ENCODE results near the gene RAB29.

The RAB29 gene

DNA sequence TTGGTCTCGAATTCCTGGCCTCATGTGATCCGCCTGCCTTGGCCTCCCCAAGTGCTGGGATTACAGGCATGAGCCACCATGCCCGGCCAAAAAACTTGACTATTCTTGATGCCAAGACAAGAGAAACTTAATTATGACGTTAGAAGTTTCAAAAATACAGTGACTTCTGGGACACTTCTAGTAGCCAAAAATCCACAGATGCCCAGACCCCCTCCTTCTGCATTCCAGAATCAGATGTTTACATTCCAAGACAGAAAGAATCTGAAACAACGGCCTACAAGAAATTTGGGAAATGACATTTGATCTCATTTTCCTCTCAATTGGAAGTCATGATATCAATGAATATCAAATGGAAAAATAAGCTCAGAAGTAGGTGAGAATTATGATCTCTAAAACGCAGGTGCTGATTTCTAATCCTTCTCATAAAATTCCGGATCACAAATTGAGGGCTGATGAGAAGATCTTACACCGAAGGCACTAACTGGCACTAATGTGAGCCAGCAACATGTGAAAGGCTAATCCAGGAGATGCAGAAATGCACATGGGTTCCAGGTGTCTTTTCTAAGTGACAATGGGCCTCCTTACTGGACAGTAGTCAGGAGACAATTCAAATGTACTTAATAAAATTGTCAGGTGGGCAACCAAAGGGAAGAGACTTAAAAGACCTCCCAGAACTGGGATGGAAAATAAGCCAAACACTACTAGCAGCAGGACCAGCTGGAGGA is 5.5 kb downstream of the RAB29 start:
- DNase-seq (ENCODE audit: low read depth, low spot score): no peak
- H3K4me3 ChIP-seq (ENCODE audit: low read length): no peak overlapping the region

DNA sequence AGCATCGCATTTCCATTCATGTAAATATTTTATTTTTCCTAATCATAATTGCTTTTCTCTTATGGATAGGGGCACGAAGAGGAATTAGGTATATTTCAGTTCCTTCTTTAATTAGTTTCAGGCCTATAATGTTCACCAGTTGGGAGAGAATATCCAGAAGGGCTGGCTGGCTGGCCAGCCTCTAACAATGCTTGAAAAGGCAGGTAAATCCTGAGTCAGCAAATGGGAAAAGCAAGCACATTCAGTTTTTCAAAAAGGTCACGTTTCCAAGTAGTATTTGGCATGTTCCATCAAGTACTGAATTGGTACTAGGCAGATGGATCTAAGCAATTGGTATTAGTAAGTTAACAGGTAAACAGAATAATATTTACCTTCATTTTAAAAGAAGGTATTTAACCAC is 8.0 kb downstream of the RAB29 start:
- no peak overlapping the region for H3K4me3 ChIP-seq (ENCODE audit: low read length)
- DNase-seq (ENCODE audit: low read depth, low spot score): no peak

- DNase-seq (ENCODE audit: low read depth, low spot score): no peak
- no peak overlapping the region for H3K4me3 ChIP-seq (ENCODE audit: low read length)
These were observed 8.7 kb downstream of the RAB29 start for GRCh38 chr1:205766570-205766969.

DNA sequence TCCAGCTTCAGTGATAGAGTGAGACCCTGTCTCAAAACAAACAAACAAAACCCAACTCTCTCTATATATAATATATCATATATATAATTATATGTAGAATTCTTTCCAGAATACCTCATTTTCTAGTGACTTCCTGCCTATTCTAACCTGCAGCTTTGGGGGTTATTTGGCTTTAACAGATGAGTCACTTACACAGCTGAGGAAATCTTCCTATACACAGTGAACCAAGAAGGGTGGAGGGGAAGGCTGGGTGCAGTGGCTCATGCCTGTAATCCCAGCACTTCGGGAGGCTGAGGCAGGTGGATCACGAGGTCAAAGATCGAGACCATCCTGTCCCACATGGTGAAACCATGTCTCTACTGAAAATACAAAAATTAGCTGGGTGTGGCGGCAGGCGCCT is 9.2 kb downstream of the RAB29 start:
- no peak overlapping the region for H3K4me3 ChIP-seq (ENCODE audit: low read length)
- DNase-seq (ENCODE audit: low read depth, low spot score): no peak

GRCh38 chr1:205764578-205764977 is 10.7 kb downstream of the RAB29 start:
- H3K4me3 ChIP-seq (ENCODE audit: low read length): no peak overlapping the region
- no peak for DNase-seq (ENCODE audit: low read depth, low spot score)

DNA sequence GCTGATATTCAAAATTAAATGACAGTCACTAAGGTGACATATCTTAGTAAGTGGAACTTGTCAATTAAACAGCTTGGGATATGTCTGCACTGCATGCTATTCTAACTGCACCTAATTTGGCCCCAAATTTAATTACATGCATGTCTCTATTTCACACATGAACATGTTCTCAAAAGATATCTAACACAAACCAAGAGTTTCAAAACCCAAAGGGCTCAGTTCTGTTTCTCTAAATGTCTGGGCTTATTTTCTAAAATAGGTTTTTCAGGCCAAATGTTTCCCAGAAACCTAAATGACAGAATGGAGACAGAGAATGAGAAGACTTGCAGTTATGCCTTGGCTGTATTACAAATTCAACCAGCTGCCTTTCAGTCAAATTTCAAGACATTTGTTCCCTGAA is 11.3 kb downstream of the RAB29 start:
- H3K4me3 ChIP-seq (ENCODE audit: low read length): no peak overlapping the region

GRCh38 chr1:205760606-205761005 is 14.7 kb downstream of the RAB29 start:
- H3K4me3 ChIP-seq (ENCODE audit: low read length): no peak overlapping the region
- DNase-seq (ENCODE audit: low read depth, low spot score): no peak

More for the DNA sequence above, 11.3 kb downstream of the RAB29 start:
- DNase-seq (ENCODE audit: low read depth, low spot score): no peak

DNA sequence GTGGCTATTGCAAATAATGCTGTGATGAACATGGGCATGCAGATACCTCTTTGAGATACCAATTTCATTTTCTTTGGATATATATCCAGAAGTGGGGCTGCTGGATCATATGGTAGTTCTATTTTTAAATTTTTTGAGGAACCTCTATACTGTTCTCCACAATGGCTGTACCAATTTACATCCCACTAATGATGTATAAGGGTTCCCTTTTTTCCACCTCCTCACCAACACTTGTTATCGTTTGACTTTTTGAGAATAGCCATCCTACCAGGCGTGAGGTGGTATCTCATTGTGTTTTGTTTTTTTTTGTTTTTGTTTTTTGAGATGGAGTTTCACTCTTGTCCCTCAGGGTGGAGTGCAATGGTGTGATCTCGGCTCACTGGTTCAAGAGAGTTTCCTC is 18.7 kb downstream of the RAB29 start:
- no peak overlapping the region for H3K4me3 ChIP-seq (ENCODE audit: low read length)
- DNase-seq (ENCODE audit: low read depth, low spot score): no peak

DNA sequence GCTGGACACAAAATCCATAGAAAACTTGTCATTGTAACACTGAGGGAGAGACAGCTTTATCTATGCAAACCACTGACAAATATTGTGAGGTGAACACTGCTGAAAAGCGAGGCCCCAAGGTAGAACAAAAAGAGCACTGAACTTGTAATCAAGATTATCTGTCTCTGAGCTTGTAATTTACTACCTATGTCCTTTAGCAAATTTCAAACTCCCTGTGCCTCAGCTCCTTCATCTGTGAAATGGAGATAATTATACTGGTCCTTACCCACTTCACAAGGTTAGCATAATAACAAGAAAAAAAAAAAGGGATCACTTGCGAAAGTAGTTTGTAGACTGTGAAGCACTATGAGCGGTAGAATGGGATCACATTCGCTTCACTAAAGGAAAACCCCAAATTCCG is 20.4 kb downstream of the RAB29 start:
- no peak for DNase-seq (ENCODE audit: low read depth, low spot score)
- no peak overlapping the region for H3K4me3 ChIP-seq (ENCODE audit: low read length)

GRCh38 chr1:205751036-205751651 is 24.1 kb downstream of the RAB29 start:
- peak; percentile 51 for DNase-seq (ENCODE audit: low read depth, low spot score)

DNA sequence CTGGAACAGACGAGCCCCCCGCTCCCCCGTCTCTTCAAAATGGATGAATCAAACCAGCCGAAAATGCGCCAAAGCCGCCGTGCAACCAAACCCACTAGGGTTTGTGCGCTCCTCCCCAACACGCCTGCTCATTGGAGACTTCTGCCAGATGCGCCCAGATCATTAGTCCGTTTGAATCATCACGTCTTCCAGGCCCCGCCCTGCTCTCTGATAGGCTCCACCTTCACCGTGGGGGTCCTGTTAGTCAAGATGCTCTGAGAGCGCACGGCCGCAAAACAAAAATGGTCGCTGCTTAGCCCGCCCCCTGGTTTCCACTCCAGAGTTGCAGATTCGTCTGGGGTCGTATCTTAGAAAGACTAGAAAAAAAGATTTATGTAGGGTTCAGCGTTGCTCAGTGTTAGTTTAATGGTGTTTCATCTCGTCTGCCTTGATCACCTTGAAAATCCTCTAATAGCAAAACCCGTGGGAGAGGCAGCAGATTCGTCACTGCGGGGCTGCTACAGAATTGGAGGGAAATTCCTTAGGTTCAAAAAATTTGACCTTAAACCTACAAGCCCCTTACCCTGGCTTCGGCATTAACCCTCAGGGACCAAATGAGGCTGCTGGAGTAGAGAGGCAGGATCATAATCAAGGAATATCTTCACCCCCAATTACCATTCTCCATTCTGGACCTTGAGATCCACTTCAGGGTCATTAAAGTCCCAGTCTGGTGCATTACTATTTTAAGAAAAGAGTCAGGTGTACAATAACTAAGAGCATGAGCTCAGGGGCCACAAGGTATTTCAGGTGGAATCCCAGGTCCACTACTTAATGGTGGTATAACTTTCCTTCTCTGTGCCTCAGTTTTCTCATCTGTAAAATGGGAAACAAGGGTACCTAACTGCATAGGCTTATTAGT is 24.9 kb downstream of the RAB29 start, which contains the start of gene NUCKS1:
Gene NUCKS1 (minus strand): TSS at position 45 of the 898 bp plus-strand sequence. CDS start 209 bp downstream, outside the sequence.
- peak within 1 kb of the TSS; percentile 60 for H3K4me3 ChIP-seq (ENCODE audit: low read length)
- DNase-seq (ENCODE audit: low read depth, low spot score): peak; percentile 99

More at GRCh38 chr1:205751036-205751651, 24.1 kb downstream of the RAB29 start:
- H3K4me3 ChIP-seq (ENCODE audit: low read length): no peak overlapping the region

GRCh38 chr1:205749234-205750137 is 25.8 kb downstream of the RAB29 start:
- H3K4me3 ChIP-seq (ENCODE audit: low read length): peak overlapping the region; percentile 60
- peak; percentile 85 for DNase-seq (ENCODE audit: low read depth, low spot score)

GRCh38 chr1:205748403-205749233 is 26.7 kb downstream of the RAB29 start:
- peak; percentile 16 for DNase-seq (ENCODE audit: low read depth, low spot score)
- peak overlapping the region; percentile 60 for H3K4me3 ChIP-seq (ENCODE audit: low read length)

DNA sequence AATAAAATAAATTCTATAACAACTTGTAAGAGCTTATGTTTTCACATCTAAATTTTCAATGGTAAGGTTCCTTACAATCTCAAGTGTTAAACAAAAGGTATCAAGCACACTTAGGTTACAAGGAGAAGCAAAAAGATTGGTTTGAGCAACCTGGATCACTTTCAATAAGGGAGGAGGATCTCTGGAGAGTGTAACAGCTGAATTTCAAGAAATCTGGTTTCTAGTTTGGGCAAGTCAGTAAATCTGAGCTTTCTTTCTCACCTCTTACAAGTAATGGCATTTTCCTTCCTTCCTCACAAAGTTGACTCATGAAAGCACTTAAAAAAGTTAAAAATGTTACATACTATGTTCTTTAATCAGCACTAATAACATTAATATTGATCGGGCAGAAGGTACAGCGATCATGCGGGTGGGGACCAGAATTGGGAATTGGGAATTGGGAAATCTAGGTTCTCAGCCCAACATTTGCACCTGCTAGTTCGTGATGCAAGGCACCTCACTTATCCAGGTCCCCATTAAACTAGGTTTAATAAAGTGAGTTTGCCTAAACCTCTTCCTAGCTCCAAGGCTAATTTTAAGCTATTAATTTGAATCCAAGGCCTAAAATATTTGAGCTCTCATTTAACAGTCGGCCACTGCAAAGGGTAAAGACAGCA is 28.4 kb downstream of the RAB29 start:
- no peak for DNase-seq (ENCODE audit: low read depth, low spot score)
- no peak overlapping the region for H3K4me3 ChIP-seq (ENCODE audit: low read length)

DNA sequence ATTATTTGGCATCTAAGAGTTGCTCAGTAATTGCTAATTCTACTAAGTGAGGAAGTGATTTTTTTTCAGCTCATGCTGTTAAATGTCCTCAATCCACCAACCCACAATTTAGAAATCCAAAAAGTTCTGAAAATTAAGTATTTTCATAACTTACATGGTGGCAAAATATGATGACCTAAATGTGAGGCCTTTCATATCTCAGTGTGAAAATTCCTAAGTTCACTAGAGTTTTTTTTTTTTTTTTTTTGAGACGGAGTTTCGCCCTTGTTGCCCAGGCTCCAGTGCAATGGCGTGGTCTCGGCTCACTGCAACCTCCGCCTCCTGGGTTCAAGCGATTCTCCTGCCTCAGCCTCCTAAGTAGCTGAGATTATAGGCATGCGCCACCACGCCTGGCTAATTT is 30.9 kb downstream of the RAB29 start:
- H3K4me3 ChIP-seq (ENCODE audit: low read length): no peak overlapping the region

DNA sequence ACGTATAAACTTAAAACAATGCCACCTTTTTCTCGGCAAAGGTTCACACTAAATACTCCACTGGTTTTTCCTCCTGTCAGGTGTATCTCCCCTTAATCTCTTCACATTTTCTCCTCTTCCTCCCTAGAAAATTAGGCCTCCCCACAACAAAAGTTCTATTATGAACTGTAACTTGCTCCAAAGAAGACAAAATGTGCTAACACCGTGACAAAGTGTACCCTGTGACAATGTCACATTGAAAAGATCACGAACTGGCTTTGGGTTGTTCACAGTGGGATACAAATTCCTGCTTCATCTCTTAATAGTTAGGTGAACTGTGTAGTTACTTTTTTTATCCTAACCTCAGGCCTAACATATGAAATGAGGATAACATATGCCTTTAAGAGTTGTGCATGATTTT is 31.3 kb downstream of the RAB29 start:
- no peak overlapping the region for H3K4me3 ChIP-seq (ENCODE audit: low read length)
- no peak for DNase-seq (ENCODE audit: low read depth, low spot score)

More for the DNA sequence above, 30.9 kb downstream of the RAB29 start:
- DNase-seq (ENCODE audit: low read depth, low spot score): no peak

DNA sequence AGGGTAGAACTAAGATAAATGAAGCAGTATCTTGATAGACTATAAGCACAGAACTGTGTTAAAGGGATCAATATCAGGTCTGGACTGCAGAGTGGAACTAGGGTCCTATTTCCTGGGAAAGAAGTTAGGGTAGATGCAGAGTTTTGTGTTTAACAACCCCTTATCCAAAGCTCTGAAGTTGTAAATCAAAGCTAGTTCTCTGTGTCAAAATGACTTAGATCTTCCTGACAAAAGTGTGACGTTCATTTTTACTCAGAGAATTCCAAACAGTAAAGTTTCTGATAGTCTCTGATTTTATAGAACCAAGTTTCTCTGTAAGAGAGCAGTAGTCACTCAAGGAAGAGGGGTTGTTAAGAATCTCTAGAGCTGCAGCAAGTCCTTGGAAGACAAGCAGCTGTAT is 33.6 kb downstream of the RAB29 start:
- H3K4me3 ChIP-seq (ENCODE audit: low read length): no peak overlapping the region
- no peak for DNase-seq (ENCODE audit: low read depth, low spot score)
